Measurements from ENCODE around the gene LYPD6B. TPM values are rescaled to one million over a fixed set of nuclear protein-coding genes. Genes with fewer than 3 reads are reported as not detected.

LYPD6B gene
- total and polyA plus RNA-seq, 2 donors (not counting 3 experiments of a cell fraction or from before 2014, with no cell fraction given) = not detected

DNA sequence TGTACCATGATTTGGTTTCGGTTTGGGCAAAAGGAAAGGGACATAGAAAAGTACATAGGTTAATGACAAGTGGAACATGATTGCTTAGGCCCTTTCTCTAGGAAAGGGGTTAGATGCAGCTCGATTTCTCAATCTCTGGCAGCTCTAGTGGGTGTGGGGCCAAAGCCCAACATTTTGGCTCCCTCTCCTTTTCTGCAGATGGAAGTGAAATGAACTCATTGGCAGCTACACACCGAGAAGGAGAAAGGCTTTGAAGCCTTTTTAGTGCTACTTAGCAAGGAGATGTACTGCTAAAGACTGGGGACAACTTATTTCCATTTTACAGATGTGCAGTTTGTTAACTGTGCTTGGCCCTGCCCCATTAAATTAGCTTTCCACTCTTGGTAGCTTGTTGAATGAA, 93.8 kb downstream of the LYPD6B start:
- BruUV-seq (replicated peaks) = no TSS peak
- Histone ChIP-seq H3K27me3 (ENCODE audit: control insufficient read depth in 2 of 2, insufficient read depth in 2 of 2, low read length in 2 of 2) (peaks cover 0 to 3% of the 10 kb centered on the region in 2 experiments), H3K79me2 (ENCODE audit: control insufficient read depth, insufficient read depth, low read length) (no peaks in the 10 kb centered on the region), H4K20me1 (replicated peaks; ENCODE audit: control insufficient read depth, extremely low read depth, insufficient read depth, low read length) (no peaks in the 10 kb centered on the region), H3K9me3 (replicated peaks; ENCODE audit: control insufficient read depth, insufficient read depth, low read length) (no peaks in the 10 kb centered on the region), H3K27ac (ENCODE audit: insufficient read depth, low read depth, low read length) (no peak overlapping the region), H2AFZ (ENCODE audit: low read depth, low read length) (no peak overlapping the region), H3K4me1 (ENCODE audit: control insufficient read depth, extremely low read depth, insufficient read depth, low read length) (no peaks in the 10 kb centered on the region), H3K4me2 (ENCODE audit: insufficient read depth, low read length) (no peak overlapping the region), H3K9me1 (replicated peaks; ENCODE audit: control insufficient read depth, extremely low read depth, insufficient read depth, low read length) (no peaks in the 10 kb centered on the region), H3K4me3 (replicated peaks in 1 of 3; ENCODE audit: insufficient read depth in 1 of 3, low read depth in 1 of 3, low read length in 3 of 3) (no peak overlapping the region), H3K9ac (replicated peaks; ENCODE audit: extremely low read depth, insufficient read depth, low read length) (no peak overlapping the region), H3K36me3 (ENCODE audit: control insufficient read depth in 2 of 2, extremely low read depth in 1 of 2, insufficient read depth in 2 of 2, low read length in 2 of 2) (no peaks in the 10 kb centered on the region)
- intact Hi-C loops (cut with micrococcal nuclease) (no loop called here), dilution Hi-C loops (cut with MboI; ENCODE audit: extremely low pct_ligation_motif_present, low sequenced_read_pairs) (no loop called here)
- DNase-seq (ENCODE audit: low read depth, low spot score) (no peak), FAIRE-seq (no peak)
- TF ChIP-seq MYC (IDR thresholded peaks at IDR 0.05; ENCODE audit: low read depth, low read length) = no peak
- no peak for TF ChIP-seq POLR2AphosphoS5 (IDR thresholded peaks at IDR 0.05; ENCODE audit: insufficient read depth, low read depth, low read length)
- no peak for TF ChIP-seq EZH2 (IDR thresholded peaks at IDR 0.05; ENCODE audit: borderline replicate concordance, low read depth, low read length, severe bottlenecking)
- no peak for TF ChIP-seq MAX (IDR thresholded peaks at IDR 0.05; ENCODE audit: insufficient read depth, insufficient read length)
- TF ChIP-seq, protein P1, sequence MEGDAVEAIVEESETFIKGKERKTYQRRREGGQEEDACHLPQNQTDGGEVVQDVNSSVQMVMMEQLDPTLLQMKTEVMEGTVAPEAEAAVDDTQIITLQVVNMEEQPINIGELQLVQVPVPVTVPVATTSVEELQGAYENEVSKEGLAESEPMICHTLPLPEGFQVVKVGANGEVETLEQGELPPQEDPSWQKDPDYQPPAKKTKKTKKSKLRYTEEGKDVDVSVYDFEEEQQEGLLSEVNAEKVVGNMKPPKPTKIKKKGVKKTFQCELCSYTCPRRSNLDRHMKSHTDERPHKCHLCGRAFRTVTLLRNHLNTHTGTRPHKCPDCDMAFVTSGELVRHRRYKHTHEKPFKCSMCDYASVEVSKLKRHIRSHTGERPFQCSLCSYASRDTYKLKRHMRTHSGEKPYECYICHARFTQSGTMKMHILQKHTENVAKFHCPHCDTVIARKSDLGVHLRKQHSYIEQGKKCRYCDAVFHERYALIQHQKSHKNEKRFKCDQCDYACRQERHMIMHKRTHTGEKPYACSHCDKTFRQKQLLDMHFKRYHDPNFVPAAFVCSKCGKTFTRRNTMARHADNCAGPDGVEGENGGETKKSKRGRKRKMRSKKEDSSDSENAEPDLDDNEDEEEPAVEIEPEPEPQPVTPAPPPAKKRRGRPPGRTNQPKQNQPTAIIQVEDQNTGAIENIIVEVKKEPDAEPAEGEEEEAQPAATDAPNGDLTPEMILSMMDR (IDR thresholded peaks at IDR 0.05; ENCODE audit: extremely low read depth in 1 of 2, insufficient read depth in 1 of 2, low read depth in 1 of 2, low read length in 2 of 2) = no peak
- TF ChIP-seq JUN (IDR thresholded peaks at IDR 0.05; ENCODE audit: borderline replicate concordance, insufficient read depth, insufficient read length, low read depth) = no peak
- no peak for TF ChIP-seq GATA2 (IDR thresholded peaks at IDR 0.05; ENCODE audit: insufficient read depth, insufficient read length, low read depth, low read length)
- no peak for TF ChIP-seq FOS (IDR thresholded peaks at IDR 0.05; ENCODE audit: borderline replicate concordance, insufficient read depth, low read length)
- no peak for TF ChIP-seq POLR2A (IDR thresholded peaks at IDR 0.05; ENCODE audit: low read depth, low read length)
- ChIA-PET POLR2A (no interaction called here), CTCF (no interaction called here)

All from endothelial cell of umbilical vein (primary cell).